ENCODE results near the gene HNRNPA2B1. TPM values are rescaled to one million over a fixed set of nuclear protein-coding genes. Genes with fewer than 3 reads are reported as not detected.
"Not testable (repeated sequence)": the region's sequence is repeated elsewhere in the genome, so short reads cannot be mapped to it uniquely, and the experiment has no call there.

Gene HNRNPA2B1
- total RNA-seq, 1 donor from 2014 or later = 57.0 TPM

DNA sequence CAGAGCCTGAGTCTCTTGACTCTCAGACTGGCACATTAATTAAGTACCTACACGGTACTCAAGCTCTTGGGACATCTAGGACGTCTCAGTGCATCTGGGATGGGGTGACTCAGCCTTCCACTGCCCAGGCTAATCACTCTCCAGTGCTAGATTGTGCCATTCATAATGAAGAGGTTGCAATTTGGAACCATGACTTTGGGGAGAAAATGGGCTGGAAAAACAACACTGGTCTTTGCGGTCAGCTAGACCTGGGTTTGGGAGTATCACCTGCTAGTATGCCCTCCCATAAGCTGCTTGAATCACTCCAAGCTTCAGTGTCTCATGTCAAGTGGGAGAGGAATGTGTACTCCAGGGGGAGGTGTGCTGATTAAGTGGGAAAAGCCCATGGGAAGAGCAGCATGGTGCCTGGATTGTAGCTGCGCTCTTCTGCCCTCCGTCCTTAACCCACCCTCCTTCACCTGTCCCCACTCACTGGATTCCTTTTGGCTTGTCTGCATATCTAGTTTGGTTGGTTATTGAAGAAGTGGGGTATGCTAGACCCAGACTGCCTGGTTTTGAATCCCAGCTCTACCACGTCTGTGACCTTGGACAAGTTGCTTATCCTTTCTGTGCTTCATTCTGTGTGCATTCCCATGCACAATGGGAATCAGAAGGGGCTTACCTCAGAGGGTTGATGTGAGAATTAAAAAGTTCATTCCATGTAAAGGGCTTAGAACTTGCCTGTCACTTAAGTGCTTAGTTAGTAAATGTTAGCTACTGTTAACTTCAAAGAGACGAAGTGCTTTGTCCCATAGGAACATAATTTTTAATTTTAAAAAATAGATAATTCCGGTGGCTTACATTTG is 44.8 kb downstream of the HNRNPA2B1 start:
- Histone ChIP-seq H3K4me3 (no peak overlapping the region), H3K9me3 (no peaks in the 10 kb centered on the region), H3K36me3 (no peaks in the 10 kb centered on the region), H3K27ac (no peak overlapping the region), H3K27me3 (no peaks in the 10 kb centered on the region), H3K4me1 (peaks cover 0 to 3% of the 10 kb centered on the region in 2 donors)
- intact Hi-C loops (cut with DNase I) = no loop called here
- no peak for DNase-seq (ENCODE audit: low spot score in 2 of 2)
- TF ChIP-seq, protein P1, sequence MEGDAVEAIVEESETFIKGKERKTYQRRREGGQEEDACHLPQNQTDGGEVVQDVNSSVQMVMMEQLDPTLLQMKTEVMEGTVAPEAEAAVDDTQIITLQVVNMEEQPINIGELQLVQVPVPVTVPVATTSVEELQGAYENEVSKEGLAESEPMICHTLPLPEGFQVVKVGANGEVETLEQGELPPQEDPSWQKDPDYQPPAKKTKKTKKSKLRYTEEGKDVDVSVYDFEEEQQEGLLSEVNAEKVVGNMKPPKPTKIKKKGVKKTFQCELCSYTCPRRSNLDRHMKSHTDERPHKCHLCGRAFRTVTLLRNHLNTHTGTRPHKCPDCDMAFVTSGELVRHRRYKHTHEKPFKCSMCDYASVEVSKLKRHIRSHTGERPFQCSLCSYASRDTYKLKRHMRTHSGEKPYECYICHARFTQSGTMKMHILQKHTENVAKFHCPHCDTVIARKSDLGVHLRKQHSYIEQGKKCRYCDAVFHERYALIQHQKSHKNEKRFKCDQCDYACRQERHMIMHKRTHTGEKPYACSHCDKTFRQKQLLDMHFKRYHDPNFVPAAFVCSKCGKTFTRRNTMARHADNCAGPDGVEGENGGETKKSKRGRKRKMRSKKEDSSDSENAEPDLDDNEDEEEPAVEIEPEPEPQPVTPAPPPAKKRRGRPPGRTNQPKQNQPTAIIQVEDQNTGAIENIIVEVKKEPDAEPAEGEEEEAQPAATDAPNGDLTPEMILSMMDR (IDR thresholded peaks at IDR 0.05) = no peak

DNA sequence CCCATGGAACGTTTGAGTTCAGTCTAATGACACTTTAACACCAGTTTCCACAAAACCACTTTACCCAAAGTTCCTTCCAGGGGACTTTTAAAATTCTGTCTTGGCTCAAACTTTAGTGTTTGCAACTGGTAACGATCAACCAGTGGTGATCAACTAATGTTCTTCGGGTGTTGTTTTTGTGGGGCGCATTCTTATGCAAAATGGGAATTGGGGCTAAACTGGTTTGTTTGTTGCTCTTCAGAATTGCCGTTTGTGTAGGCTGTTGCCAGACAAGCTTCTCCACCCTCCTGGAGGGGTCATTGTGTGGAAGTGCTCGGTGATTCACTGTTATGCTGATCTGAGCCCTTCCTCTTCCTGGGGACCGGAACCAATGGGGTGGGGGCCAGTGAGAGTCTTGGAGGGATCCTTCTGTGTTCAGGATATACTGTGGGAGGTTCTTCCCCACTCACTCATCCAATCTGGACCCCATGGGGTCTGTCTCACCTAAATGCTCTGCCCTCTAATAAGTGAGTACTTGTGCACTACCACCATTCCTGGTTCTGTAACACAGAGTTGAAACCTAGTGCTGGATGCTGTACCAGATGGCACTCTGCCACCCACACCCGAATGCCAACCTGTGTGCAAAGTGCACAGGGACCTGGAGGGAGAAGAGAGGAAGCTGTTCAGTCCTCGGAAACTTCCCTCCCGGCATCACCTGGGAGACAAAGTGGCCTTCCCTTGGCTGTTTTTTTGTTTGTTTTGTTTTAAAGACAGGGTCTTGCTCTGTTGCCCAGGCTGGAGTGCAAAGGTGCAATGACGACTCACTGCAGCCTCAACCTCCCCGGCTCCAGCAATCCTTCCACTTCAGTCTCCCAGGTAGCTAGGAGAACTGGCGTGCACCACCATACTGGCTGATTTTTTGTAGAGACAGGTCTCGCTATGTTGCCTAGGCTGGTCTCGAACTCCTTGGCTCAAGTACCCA is 46.4 kb downstream of the HNRNPA2B1 start:
- Histone ChIP-seq H3K27ac (no peak overlapping the region), H3K9me3 (no peaks in the 10 kb centered on the region), H3K27me3 (no peaks in the 10 kb centered on the region), H3K4me1 (peaks cover 0 to 3% of the 10 kb centered on the region in 2 donors), H3K4me3 (peak overlapping the region in 1 of 2 donors; percentile 72), H3K36me3 (no peaks in the 10 kb centered on the region)
- TF ChIP-seq, protein P1 (IDR thresholded peaks at IDR 0.05) = no peak
- intact Hi-C loops (cut with DNase I) = no loop called here
- no peak for DNase-seq (ENCODE audit: low spot score in 2 of 2)

DNA sequence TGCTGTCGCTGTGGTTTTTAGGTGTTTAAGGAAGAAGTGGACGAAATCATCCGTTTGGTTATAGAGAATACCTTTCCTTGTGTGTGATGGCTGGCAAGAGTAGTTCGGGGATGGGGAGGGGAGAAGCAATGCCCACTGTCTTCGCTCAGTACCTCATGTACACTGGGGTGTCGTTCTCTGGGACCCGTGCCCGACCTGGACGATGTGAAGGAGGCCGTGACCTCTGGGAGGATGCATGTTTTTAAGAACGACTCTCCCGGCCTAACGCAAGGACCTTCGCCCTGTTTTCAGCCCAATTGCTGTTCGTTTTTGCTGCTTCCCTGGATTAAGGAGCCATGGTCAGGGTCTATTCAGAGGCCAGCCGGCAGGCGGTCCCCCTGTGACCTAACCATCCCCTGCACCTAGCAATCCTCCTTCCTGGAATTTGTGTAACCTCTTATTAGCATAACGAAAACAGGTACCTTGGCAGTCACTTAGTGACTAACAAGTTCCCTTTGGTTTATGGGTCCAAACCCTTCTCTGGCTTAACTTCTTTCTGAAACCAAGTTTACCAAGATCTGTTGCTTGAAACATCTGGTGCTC is 47.2 kb downstream of the HNRNPA2B1 start:
- no peaks in the 10 kb centered on the region for H3K9me3 ChIP-seq
- H3K27me3 ChIP-seq = no peaks in the 10 kb centered on the region
- DNase-seq (ENCODE audit: low spot score in 2 of 2) = no peak
- peaks cover 0 to 3% of the 10 kb centered on the region in 2 donors for H3K4me1 ChIP-seq
- TF ChIP-seq, protein P1 (IDR thresholded peaks at IDR 0.05) = no peak
- H3K36me3 ChIP-seq = no peaks in the 10 kb centered on the region
- no peak overlapping the region for H3K27ac ChIP-seq
- intact Hi-C loops (cut with DNase I) = no loop called here
- peak overlapping the region; percentile 56 to 72 for H3K4me3 ChIP-seq

DNA sequence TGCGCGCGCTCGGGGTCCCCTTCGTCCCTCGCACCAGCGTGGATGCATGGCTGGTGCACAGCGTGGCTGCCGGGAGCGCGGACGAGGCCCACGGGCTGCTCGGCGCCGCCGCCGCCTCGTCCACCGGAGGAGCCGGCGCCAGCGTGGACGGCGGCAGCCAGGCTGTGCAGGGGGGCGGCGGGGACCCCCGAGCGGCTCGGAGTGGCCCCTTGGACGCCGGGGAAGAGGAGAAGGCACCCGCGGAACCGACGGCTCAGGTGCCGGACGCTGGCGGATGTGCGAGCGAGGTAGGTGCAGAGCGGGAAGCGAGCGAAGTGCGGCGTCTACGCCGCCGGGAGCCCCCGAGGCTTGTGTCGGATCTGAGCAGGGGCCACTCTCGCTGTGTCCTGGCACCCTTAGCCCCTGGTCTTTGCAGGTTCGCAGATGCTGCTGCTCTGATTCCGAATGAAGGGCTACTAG is 47.7 kb downstream of the HNRNPA2B1 start:
- intact Hi-C loops (cut with DNase I); H3K9me3 ChIP-seq; H3K27ac ChIP-seq; H3K36me3 ChIP-seq; H3K27me3 ChIP-seq; DNase-seq (ENCODE audit: low spot score in 2 of 2); H3K4me1 ChIP-seq: not testable (repeated sequence)
- peak overlapping the region; percentile 56 to 72 for H3K4me3 ChIP-seq

DNA sequence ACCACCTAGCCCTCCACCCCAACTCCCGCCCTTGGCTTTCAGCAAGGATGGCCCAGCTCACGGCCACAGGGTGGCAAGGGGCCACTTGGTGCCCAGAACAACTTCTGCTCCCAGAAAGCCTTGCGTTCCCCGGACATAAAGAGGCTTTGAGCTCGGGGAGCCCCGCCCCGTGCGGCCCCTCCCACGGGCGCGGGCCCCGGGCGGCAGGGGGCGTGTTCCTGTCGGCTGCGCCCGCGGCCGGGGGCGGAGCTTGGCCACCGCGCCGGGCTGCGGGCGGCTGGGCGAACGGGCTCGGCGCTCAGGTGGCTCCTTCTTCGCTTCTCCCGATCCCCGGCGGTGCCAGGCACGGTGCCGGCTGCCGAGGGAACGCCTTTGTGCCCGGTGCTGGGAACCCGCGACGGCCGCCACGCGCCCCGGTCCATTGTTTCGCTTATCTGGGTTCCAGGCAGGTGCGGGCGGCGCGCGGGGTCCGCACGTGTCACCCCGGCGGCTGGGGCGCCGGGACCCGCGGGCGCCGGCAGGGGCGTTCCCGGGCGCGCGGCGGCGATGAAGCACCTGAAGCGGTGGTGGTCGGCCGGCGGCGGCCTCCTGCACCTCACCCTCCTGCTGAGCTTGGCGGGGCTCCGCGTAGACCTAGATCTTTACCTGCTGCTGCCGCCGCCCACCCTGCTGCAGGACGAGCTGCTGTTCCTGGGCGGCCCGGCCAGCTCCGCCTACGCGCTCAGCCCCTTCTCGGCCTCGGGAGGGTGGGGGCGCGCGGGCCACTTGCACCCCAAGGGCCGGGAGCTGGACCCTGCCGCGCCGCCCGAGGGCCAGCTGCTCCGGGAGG is 48.4 kb downstream of the HNRNPA2B1 start, which contains the start of gene NFE2L3:
NFE2L3 (plus strand) TSS at position 246 of the 829 bp plus-strand sequence; CDS start at position 547, 301 bp downstream.
- no peaks in the 10 kb centered on the region for H3K9me3 ChIP-seq
- H3K4me3 ChIP-seq = peak within 1 kb of the TSS; percentile 56 to 72
- no peaks in the 10 kb centered on the region for H3K36me3 ChIP-seq
- intact Hi-C loops (cut with DNase I) = no loop called here
- peaks cover 0 to 3% of the 10 kb centered on the region in 2 donors for H3K4me1 ChIP-seq
- DNase-seq (ENCODE audit: low spot score in 2 of 2) = peak; percentile 22 to 82
- no peak within 1 kb of the TSS for H3K27ac ChIP-seq
- no peaks in the 10 kb centered on the region for H3K27me3 ChIP-seq
- TF ChIP-seq, protein P1 (IDR thresholded peaks at IDR 0.05) = no peak
